WI38 (cell line): Measurements from ENCODE around the gene GPRIN3.
"Not testable (repeated sequence)": the region's sequence is repeated elsewhere in the genome, so short reads cannot be mapped to it uniquely, and the experiment has no call there.

Experiments
- H3K4me3 ChIP-seq: 2 replicates; pipeline ENCODE4 v1.5.1; 2011; ENCODE audit warnings: low read depth, mild to moderate bottlenecking, control low read depth, low read length
- TF ChIP-seq, protein P1 (sequence below): IDR thresholded peaks from 2 replicates; pipeline ENCODE4 v1.5.1; 2012; ENCODE audit warnings: low read depth, mild to moderate bottlenecking, control low read depth, low read length

The GPRIN3 gene

GRCh38 chr4:89314291-89314690, 6.7 kb upstream of the GPRIN3 start:
- no peak overlapping the region for H3K4me3 ChIP-seq
- TF ChIP-seq, protein P1, sequence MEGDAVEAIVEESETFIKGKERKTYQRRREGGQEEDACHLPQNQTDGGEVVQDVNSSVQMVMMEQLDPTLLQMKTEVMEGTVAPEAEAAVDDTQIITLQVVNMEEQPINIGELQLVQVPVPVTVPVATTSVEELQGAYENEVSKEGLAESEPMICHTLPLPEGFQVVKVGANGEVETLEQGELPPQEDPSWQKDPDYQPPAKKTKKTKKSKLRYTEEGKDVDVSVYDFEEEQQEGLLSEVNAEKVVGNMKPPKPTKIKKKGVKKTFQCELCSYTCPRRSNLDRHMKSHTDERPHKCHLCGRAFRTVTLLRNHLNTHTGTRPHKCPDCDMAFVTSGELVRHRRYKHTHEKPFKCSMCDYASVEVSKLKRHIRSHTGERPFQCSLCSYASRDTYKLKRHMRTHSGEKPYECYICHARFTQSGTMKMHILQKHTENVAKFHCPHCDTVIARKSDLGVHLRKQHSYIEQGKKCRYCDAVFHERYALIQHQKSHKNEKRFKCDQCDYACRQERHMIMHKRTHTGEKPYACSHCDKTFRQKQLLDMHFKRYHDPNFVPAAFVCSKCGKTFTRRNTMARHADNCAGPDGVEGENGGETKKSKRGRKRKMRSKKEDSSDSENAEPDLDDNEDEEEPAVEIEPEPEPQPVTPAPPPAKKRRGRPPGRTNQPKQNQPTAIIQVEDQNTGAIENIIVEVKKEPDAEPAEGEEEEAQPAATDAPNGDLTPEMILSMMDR = no peak

- H3K4me3 ChIP-seq = no peak overlapping the region
- TF ChIP-seq, protein P1 = no peak
These were observed 4.5 kb upstream of the GPRIN3 start for GRCh38 chr4:89312066-89312465.

DNA sequence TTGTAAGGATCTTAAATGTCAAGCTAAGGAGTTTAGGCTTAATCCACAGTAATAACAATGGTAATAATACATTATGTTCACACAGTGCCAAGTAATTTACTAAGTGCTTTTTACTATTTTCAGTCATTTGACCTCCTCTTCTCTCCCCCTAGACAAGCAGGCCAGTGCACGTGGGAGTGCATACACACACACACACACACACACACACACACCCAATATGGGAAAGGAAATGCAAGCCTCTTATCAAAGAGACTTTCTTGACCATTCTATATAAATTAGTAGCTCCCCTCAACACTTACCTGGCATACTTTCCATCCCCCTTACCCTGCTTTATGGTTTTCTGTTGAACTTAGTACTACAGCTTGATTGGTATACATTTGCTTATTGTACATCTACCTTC, 3.8 kb upstream of the GPRIN3 start:
- TF ChIP-seq, protein P1 = no peak
- no peak overlapping the region for H3K4me3 ChIP-seq

- not testable (repeated sequence) for H3K4me3 ChIP-seq
These were observed 1.6 kb upstream of the GPRIN3 start for GRCh38 chr4:89309154-89309553.

GRCh38 chr4:89308161-89308500, 531 bp upstream of the GPRIN3 start:
- H3K4me3 ChIP-seq = peak overlapping the region; percentile 54

DNA sequence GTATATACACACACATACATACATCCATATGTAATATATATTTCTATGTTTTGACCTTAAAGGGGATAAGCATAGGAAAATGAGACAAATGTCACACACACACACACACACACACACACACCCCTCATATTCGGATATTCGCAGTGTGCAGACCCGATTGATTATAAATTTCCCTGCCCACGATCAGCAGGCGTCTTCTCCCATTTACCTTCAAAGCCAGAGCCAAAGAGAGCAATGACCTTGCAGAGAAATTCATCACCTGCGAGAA, 488 bp downstream of the GPRIN3 start:
- H3K4me3 ChIP-seq = peak overlapping the region; percentile 54
- TF ChIP-seq, protein P1 = no peak

More at GRCh38 chr4:89308161-89308500, 531 bp upstream of the GPRIN3 start:
- TF ChIP-seq, protein P1 = no peak

- TF ChIP-seq, protein P1 = no peak
- no peak overlapping the region for H3K4me3 ChIP-seq
These were observed 968 bp downstream of the GPRIN3 start for GRCh38 chr4:89306486-89307177.
